Neuron (in vitro differentiated cells): ENCODE measurements around the gene CFH.
"Not testable (repeated sequence)": the region's sequence is repeated elsewhere in the genome, so short reads cannot be mapped to it uniquely, and the experiment has no call there.

Source experiments
- H2AFZ ChIP-seq: one replicate; pipeline ENCODE4 v1.6.1; 2013; ENCODE audit warnings: low read depth, mild to moderate bottlenecking, inconsistent platforms, low read length, moderate library complexity
- H3K27me3 ChIP-seq: one replicate; pipeline ENCODE4 v1.6.1; 2013; ENCODE audit warnings: low read length; ENCODE audit not compliant: insufficient read depth
- H3K36me3 ChIP-seq: one replicate; pipeline ENCODE4 v1.6.1; 2013; ENCODE audit warnings: low read length; ENCODE audit not compliant: insufficient read depth
- H3K4me1 ChIP-seq: one replicate; pipeline ENCODE4 v1.6.1; 2013; ENCODE audit warnings: low read length; ENCODE audit not compliant: insufficient read depth
- H3K4me3 ChIP-seq: 2 replicates; pipeline ENCODE4 v1.5.1; 2013; ENCODE audit warnings: mild to moderate bottlenecking, low read length, moderate library complexity
- H3K9me3 ChIP-seq: one replicate; pipeline ENCODE4 v1.6.1; 2013; ENCODE audit warnings: low read length

Gene CFH

GRCh38 chr1:196794103-196794502 lies 142.3 kb downstream of the CFH start:
- not testable (repeated sequence) for H3K4me3 ChIP-seq, H2AFZ ChIP-seq, H3K4me1 ChIP-seq, H3K27me3 ChIP-seq, H3K36me3 ChIP-seq, H3K9me3 ChIP-seq
